GM18498 (cell line): ENCODE results near the gene HIPK3.

ENCODE experiments used
- ATAC-seq: cut with Tn5 transposase; IDR thresholded peaks from one replicate; pipeline ENCODE4 v1.9.1; 2021; ENCODE audit warnings: mild to moderate bottlenecking, moderate library complexity; ENCODE audit not compliant: unreplicated experiment

HIPK3 gene

DNA sequence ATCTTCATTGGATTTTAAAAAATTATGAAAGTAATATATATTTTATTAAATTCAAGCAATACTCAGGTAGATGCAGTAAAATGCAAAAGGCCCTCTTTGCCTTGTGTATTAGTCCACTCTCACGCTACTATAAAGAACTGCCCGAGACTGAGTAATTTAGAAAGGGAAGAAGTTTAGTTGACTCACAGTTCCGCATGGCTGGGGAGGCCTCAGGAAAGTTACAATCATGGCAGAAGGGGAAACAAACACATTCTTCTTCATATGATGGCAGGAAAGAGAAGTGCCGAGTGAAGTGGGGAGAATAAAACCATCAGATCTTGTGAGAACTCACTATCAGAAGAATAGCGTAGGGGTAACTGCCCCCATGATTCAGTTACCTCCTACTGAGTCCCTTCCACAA lies 130.8 kb downstream of the HIPK3 start:
- peak; percentile 63 for ATAC-seq

DNA sequence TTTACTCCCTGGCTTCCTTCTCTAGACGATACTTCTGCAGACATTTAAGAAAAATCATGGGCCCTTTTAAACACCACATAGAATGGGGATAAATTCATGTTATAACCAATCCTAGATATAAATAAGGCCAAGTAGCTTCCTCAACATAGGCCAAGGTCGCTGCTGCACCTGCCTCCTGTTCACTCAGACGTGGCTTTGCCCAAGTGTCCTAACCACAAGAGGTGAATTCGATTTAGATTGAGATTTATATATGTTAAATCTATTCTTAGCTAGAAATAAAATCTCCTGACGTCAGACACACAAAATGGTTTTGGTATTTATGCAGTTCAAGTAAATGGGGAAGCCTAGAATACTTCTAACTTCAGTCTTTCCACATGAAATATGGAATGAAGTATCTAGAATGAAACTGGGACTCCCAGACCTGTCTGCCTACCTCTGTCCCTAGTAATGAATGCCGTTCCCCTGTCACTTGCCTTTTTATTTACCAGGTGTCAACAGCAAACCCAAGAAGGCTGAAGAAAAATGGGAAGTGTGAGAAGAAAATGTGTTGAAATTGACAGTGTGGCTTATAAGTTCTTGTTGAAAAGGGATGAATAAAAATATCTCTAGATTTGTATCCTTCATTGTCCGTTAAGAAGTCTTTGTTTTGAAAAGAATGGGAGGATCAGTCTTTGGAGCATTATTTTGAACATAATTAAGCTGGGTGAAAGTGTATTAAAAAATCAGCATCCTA lies 131.8 kb downstream of the HIPK3 start:
- ATAC-seq, result no peak

DNA sequence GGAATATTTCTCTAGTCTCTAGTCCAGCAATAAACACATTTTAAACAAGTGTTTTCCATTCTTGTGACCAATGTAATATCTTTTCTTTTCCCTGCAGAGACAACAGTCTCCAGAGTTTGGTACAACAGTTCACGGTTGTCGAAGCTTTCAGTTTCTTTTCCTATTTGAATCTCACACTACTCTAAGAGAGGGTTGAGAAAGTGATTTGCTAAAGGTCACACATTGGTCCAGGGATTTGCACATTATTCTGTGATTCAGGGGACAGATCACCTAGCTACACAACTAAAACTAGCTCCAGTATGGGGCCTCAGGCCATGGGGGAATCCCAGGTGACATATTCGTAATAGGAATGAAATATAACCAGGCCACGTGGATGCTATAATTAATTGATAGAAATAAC lies 132.5 kb downstream of the HIPK3 start:
- peak; percentile 74 for ATAC-seq

DNA sequence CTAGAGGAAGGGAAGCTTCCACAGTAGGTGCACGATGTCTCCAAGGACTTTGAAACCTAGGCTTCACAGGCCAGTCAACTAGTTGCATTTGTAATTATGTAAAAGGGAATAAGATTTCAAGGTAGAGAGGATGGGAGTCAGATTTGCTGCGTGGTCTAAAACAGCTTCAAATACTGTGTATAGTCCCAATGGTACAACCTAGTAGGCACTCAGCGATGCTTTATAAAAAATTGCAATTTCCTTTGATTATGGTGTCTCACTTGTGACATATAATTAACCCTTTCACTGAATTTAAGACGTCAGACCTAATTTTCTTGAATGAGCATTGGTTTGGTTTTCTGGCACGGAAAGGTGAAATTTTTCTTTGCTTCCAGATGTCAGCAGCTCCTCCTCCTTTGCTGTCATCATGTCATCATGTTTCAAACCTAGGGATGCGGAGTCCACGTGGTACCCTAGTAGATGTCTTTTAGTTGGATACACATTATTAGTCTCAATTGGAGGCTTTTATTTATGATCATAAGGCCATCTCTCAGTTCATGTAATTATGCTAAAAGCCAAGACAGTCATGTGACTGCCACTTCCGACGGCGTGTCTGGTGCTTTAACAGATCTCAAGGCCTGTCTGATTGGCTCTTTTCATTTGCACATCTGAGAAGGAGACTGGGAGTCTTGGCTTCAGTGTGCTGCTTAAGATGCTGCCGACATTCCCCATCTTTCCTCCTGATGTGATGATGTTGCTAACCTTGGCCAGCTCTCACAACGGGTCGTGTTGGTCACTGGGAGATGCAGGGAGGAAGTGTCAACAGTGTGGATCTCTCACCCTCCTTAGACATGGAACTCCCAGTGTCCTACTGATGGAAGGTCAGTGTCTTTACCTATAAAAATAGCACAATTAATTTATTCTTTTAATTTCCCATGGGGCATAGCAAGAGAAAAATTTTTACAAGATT lies 134.0 kb downstream of the HIPK3 start:
- no peak for ATAC-seq

DNA sequence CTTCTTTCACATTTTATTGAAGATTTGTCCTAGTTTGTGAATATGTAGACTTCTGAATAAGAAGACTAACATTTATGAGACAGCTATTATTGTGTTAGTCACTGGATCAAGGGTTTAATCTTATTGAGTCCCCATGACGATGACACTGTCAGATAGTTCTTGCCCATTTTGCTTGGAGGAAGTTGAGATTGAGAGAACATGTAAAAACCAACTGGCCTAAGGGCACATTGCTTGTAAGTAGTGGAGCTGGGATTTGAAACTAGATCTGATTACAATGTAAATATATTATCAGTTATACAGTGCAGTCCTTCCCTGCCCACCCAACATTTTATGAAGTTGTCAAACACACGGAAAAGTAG lies 134.7 kb downstream of the HIPK3 start:
- ATAC-seq, result no peak

DNA sequence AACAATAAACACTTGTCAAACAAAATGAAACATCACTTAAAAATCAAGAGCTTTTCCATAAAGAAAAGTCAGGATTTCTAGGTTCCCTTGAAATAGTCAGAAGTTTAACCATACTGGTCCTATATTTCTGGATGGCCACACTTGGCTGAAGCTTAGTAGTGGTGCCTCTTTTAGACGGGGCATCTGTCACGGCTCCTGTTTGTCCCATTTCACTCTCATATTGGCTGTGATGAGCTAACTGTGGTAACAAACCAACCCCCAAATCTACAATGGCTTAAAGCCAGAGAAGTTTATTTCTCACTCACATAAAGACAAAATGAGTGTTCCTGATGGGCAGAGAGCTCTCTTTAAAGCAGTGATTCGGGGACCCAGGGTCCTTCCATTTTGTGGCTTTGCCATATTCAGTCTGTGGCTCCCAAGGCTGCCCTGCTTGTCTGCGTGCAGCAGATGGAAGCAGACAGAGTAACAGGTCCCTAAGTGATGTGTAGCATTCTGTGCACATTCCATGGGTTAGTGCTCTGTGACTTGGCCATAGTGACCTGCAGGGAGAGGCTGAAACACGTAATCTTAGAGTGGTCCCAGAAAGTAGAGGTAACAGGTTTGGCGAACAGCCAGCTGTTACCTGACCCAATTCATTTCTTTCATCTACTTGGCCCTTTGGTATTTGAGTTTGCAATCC lies 137.4 kb downstream of the HIPK3 start:
- no peak for ATAC-seq

DNA sequence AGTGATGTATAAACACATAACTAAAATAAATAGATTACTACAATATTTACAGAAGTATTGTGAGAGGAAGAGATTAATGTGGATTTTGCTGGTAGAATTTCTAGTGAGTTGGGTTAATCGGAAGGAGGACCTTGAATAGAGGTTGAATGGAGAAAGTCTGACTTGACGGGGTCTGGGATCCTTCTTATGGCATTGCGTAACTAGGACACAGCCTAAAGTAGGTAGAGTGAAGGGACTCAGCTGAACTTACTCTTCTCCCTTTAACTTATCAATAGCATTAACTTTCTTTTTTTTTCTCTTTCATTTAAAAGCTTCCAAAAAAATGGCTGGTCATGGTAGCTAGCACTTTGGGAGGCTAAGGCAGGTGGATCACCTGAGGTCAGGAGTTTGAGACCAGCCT lies 139.2 kb downstream of the HIPK3 start:
- ATAC-seq, result no peak

DNA sequence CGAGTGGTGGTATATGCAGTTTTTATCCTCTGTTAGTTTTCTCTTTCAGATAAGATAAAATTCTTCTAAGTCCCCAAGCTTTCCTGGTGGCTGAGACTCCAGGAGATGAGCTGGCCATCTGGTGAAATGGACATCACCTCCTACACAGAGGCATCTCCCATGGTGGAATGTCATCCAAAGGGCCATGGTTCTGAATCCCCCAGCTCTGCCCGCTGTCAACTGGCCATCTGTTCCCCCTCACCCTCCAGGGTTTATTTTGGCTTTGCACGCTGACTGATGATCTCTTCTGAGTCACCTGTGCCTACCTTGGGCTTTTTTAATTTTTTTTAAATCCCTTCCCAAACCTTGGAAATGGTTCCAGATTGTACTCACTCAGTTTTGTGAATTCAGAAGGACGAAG lies 142.2 kb downstream of the HIPK3 start:
- ATAC-seq, result no peak

DNA sequence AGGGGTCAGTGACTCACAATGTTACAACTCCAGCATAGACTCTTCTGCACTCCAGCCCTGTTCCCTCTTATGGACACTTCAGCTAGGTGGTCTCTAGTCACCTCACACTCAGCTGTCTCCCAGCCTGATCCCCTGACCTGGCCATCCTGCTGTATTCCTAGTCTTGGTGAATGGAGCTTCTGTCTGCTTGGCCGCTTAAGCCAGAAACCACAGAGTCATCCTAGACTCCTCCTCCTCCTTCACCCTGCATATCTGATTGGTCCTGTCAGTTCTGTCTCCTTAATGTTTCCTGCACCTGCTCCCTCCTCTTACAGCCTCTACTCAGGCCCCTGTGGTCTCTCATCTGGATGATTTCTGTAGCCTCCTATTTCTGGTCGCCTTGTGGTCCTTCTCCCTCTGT lies 144.9 kb downstream of the HIPK3 start:
- no peak for ATAC-seq

DNA sequence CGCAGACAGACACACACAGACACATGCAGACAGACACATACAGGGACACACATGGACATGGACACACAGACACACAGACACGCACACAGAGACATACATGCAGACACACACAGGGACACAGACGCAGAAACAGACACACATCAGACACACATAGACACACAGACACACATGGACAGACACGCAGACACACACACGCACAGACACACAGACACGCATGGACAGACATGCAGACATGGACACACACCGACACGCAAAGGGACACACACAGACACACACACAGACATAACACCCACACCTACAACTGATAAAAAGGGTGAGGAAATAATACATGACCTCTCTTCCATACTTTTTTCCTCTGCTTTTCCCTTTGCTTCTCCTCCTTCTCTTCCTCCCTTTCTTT lies 146.2 kb downstream of the HIPK3 start:
- no peak for ATAC-seq

DNA sequence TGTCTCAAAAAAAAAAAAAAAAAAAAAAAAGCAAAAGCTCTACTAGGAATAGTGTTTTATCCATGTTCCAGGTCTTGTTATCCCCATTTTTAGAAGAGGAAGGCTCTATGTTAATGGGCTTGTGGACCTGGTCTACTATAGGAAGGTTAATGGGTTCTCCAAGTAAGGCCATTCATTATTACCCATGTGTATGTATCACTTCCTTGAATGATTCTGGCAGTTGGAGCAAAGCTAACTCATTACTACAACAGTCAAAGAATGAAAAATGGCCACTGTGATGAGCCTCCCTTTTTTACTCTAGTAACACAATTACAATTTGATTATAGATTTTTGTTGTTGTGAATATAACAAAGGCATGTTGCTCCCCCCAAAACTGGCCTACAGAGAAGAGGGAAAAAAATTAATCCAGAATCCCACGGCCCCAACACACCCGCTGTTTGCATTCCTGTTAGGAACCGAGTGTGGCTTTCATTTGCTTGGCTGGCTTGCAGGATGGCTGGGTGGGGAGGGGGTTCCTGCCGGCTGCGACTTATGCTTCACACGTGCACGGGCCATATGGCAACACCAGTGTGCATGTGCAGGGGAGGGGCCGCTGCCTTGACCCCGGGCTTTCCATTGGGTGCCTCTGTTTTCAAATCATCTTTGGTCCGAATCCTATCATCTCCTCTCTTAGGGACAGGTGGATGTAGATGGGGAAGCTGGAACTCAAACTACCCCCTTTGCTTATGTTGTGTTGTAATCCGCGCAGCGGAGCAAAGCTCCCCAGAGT lies 148.8 kb downstream of the HIPK3 start:
- no peak for ATAC-seq
